Panc1 (cell line): ENCODE measurements around the gene SLC4A2. TPM values are rescaled to one million over a fixed set of nuclear protein-coding genes. Genes with fewer than 3 reads are reported as not detected.

Source experiments
- ATAC-seq: fragments of 200-7000 bp; cut with Tn5 transposase; 2 replicates; pipeline ENCODE4 v1.9.1; 2020; ENCODE audit warnings: mild to moderate bottlenecking, moderate library complexity
- BruUV-seq: library from RNA; stranded (reverse); fragments of 400-500 nt; replicated peaks from 2 replicates; lab custom pipeline; 2021; lab: Mats Ljungman, UMichigan
- CTCF ChIA-PET: fragments of 300-600 bp; sonication (Branson Sonifier 250); formaldehyde crosslinking; loops from one replicate; lab custom pipeline; 2022; ENCODE audit warnings: antibody characterized with exemption; lab: Charles Lee
- POLR2A ChIA-PET: fragments of 300-600 bp; sonication (Branson Sonifier 250); formaldehyde crosslinking; loops from one replicate; lab custom pipeline; 2022; ENCODE audit warnings: antibody characterized with exemption; lab: Charles Lee
- DNase-seq: peaks from one replicate; pipeline ENCODE4 v3.0.0-alpha.2; 2010; ENCODE audit warnings: low read depth, low spot score
- H3K27ac ChIP-seq: 2 replicates; pipeline ENCODE4 v1.5.1; 2011; ENCODE audit warnings: mild to moderate bottlenecking, low read length, inconsistent platforms
- H3K27me3 ChIP-seq: fragments of 200-500 bp; sonication (Bioruptor generic); 2 replicates; pipeline ENCODE4 v1.6.0; 2014; ENCODE audit warnings: low read length, inconsistent platforms; ENCODE audit not compliant: control insufficient read depth, insufficient read depth
- H3K36me3 ChIP-seq: fragments of 200-500 bp; sonication (Bioruptor generic); 2 replicates; pipeline ENCODE4 v1.5.1; 2014; ENCODE audit warnings: inconsistent platforms, mild to moderate bottlenecking, low read length, moderate library complexity; ENCODE audit not compliant: control insufficient read depth, insufficient read depth
- H3K4me1 ChIP-seq: 2 replicates; pipeline ENCODE4 v1.5.1; 2011; ENCODE audit warnings: inconsistent platforms, mild to moderate bottlenecking, low read length, moderate library complexity; ENCODE audit not compliant: control insufficient read depth, insufficient read depth
- H3K4me3 ChIP-seq, 2 experiments: 2 replicates each; pipeline ENCODE4 v1.5.1; 2011 to 2012; ENCODE audit warnings: low read depth in 2 of 2, low read length in 2 of 2, mild to moderate bottlenecking in 2 of 2, inconsistent platforms in 1 of 2, moderate library complexity in 1 of 2
- H3K9me3 ChIP-seq: fragments of 200-500 bp; sonication (Bioruptor generic); 2 replicates; pipeline ENCODE4 v1.5.1; 2014; ENCODE audit warnings: low read depth, mild to moderate bottlenecking, inconsistent platforms, low read length, moderate library complexity; ENCODE audit not compliant: control insufficient read depth, insufficient read depth
- CTCF ChIP-seq: fragments of 450-650 bp; IDR thresholded peaks from 2 replicates; pipeline ENCODE4 v1.5.1; 2017; ENCODE audit warnings: mild to moderate bottlenecking
- POLR2AphosphoS5 ChIP-seq: IDR thresholded peaks from 2 replicates; pipeline ENCODE4 v1.6.1; 2012; ENCODE audit warnings: mild to moderate bottlenecking, low read depth, low read length, moderate library complexity
- REST ChIP-seq, 2 experiments: IDR thresholded peaks; 2 replicates each; pipeline ENCODE4 v1.6.1; 2011 to 2012; ENCODE audit warnings: low read depth in 2 of 2, control low read depth in 1 of 2, low read length in 1 of 2, mild to moderate bottlenecking in 1 of 2, moderate library complexity in 1 of 2; ENCODE audit not compliant: insufficient read depth in 1 of 2
- SIN3A ChIP-seq: IDR thresholded peaks from 2 replicates; pipeline ENCODE4 v1.6.1; 2012; ENCODE audit warnings: low read depth, mild to moderate bottlenecking, low read length, moderate library complexity, borderline replicate concordance; ENCODE audit not compliant: insufficient read depth
- TCF7L2 ChIP-seq: IDR thresholded peaks from 2 replicates; pipeline ENCODE4 v1.6.1; 2011; ENCODE audit warnings: mild to moderate bottlenecking, low read depth, low read length, inconsistent platforms
- in situ Hi-C: cut with HindIII; loops from 2 replicates; pipeline ENCODE4 v1.10.0; 2016; ENCODE audit warnings: low sequenced_read_pairs, low pct_unique_long_range_greater_than_20kb
- intact Hi-C: fragments of 100-400 bp; cut with micrococcal nuclease; formaldehyde crosslinking; loops from one replicate; pipeline ENCODE4 v1.10.0; 2022; ENCODE audit not compliant: unreplicated experiment
- total RNA-seq: library from RNA; stranded (reverse); gene quantifications from one replicate; pipeline ENCODE4 v1.2.1, GENCODE V29; 2021; ENCODE audit not compliant: unreplicated experiment

SLC4A2 gene
- total RNA-seq, 1 experiment from 2014 or later = 580 TPM

- no peaks in the 10 kb centered on the region for H3K4me1 ChIP-seq
- ATAC-seq (no peak), DNase-seq (no peak)
- H3K36me3 ChIP-seq = no peaks in the 10 kb centered on the region
- H3K27ac ChIP-seq = no peak overlapping the region
- H3K4me3 ChIP-seq = no peak overlapping the region
- H3K27me3 ChIP-seq = no peaks in the 10 kb centered on the region
- BruUV-seq = no TSS peak
- ChIA-PET CTCF (no interaction called here), POLR2A (no interaction called here)
- peak; percentile 62; the same call in 1 of the 2 replicates for TF ChIP-seq CTCF
- TF ChIP-seq POLR2AphosphoS5 = no peak
- intact Hi-C loops = loop anchor here (5.0 kb wide), 1 partner anchor 180 kb away; no protein-coding TSS in a partner anchor
- H3K9me3 ChIP-seq = no peaks in the 10 kb centered on the region
- in situ Hi-C loops = no loop called here
Measured at GRCh38 chr7:151122276-151122675, 62.9 kb downstream of the SLC4A2 start.

- in situ Hi-C loops = no loop called here
- intact Hi-C loops = loop anchor here (5.0 kb wide), 1 partner anchor 180 kb away; no protein-coding TSS in a partner anchor
- BruUV-seq = no TSS peak
- Histone ChIP-seq H3K4me1 (no peaks in the 10 kb centered on the region), H3K27ac (no peak overlapping the region), H3K4me3 (no peak overlapping the region), H3K36me3 (no peaks in the 10 kb centered on the region), H3K9me3 (no peaks in the 10 kb centered on the region), H3K27me3 (no peaks in the 10 kb centered on the region)
- POLR2A ChIA-PET = no interaction called here
- CTCF ChIA-PET = no interaction called here
- TF ChIP-seq SIN3A (no peak), POLR2AphosphoS5 (no peak)
- DNase-seq = no peak
- ATAC-seq = no peak
Measured at GRCh38 chr7:151122796-151123157, 63.4 kb downstream of the SLC4A2 start.

- no peak for TF ChIP-seq TCF7L2
- TF ChIP-seq SIN3A = no peak
- no peak for TF ChIP-seq CTCF
- TF ChIP-seq REST (IDR thresholded peaks at IDR 0.05; ENCODE audit: insufficient read depth in 1 of 2, low read depth in 2 of 2, low read length in 1 of 2) = no peak
- no peak for TF ChIP-seq POLR2AphosphoS5
- intact Hi-C loops (loop anchor here (5.0 kb wide), 1 partner anchor 179 kb away; no protein-coding TSS in a partner anchor), in situ Hi-C loops (no loop called here)
- Histone ChIP-seq H3K4me1 (no peaks in the 10 kb centered on the region), H3K36me3 (no peaks in the 10 kb centered on the region), H3K27me3 (no peaks in the 10 kb centered on the region), H3K9me3 (no peaks in the 10 kb centered on the region), H3K4me3 (no peak overlapping the region), H3K27ac (no peak overlapping the region)
- DNase-seq (no peak), ATAC-seq (peak; percentile 20)
- CTCF ChIA-PET = interaction anchor here (0.6 to 1.2 kb wide), 4 partner anchors 18 to 47 kb away, joined by 4 to 6 read pairs (median 5); no protein-coding TSS in a partner anchor
- POLR2A ChIA-PET = interaction anchor here (0.5 kb wide), 1 partner anchor 61 kb away, joined by 8 read pairs; no protein-coding TSS in a partner anchor
- no TSS peak for BruUV-seq
Measured at GRCh38 chr7:151123158-151123821, 63.9 kb downstream of the SLC4A2 start.
